Naive thymus-derived CD8-positive, alpha-beta T cell (primary cell): ENCODE data around the gene ECM1. TPM values are rescaled to one million over a fixed set of nuclear protein-coding genes. Genes with fewer than 3 reads are reported as not detected.

Experiments
- ATAC-seq, 2 donors: fragments of 150-1000 bp; cut with Tn5 transposase in 1 of 2; sonication (Bioruptor Pico), chemical (Tn5 transposase) in 1 of 2; 1 replicate in 1 of 2; 2 replicates in 1 of 2; pipeline ENCODE4 v1.10.0; 2021; ENCODE audit warnings: mild to moderate bottlenecking in 2 of 2, moderate library complexity in 2 of 2
- POLR2A ChIA-PET: fragments of 350-600 bp; sonication (Branson Sonifier 250); formaldehyde crosslinking; loops from one replicate; lab custom pipeline; 2021; ENCODE audit warnings: antibody characterized with exemption; lab: Charles Lee
- DNase-seq, 10 donors: peaks; one replicate each; pipeline versions ENCODE4 v3.0.0 to v3.0.0-alpha.2; 2020 to 2022
- H3K27ac Mint-ChIP-seq, 10 donors: one replicate each; pipeline ENCODE4 v1.8.0; 2020 to 2022; ENCODE audit warnings: mild to moderate bottlenecking in 10 of 10, mixed read lengths in 10 of 10, moderate library complexity in 4 of 10, inconsistent platforms in 1 of 10
- H3K27me3 Mint-ChIP-seq, 5 donors: one replicate each; pipeline ENCODE4 v1.8.0; 2021 to 2022; ENCODE audit warnings: mixed read lengths in 5 of 5
- H3K36me3 Mint-ChIP-seq, 3 donors: one replicate each; pipeline ENCODE4 v1.8.0; 2020 to 2022; ENCODE audit warnings: mixed read lengths in 3 of 3, mild to moderate bottlenecking in 2 of 3, inconsistent platforms in 1 of 3
- H3K4me1 Mint-ChIP-seq, 4 donors: one replicate each; pipeline ENCODE4 v1.8.0; 2021 to 2022; ENCODE audit warnings: mixed read lengths in 4 of 4
- H3K4me3 Mint-ChIP-seq, 10 donors: one replicate each; pipeline ENCODE4 v1.8.0; 2020 to 2022; ENCODE audit warnings: mild to moderate bottlenecking in 10 of 10, mixed read lengths in 10 of 10, moderate library complexity in 6 of 10, inconsistent platforms in 1 of 10
- H3K9me3 Mint-ChIP-seq, 9 donors: one replicate each; pipeline ENCODE4 v1.8.0; 2020 to 2022; ENCODE audit warnings: mixed read lengths in 9 of 9, mild to moderate bottlenecking in 3 of 9, inconsistent platforms in 1 of 9, moderate library complexity in 1 of 9
- polyA plus RNA-seq, 3 donors: library from polyadenylated mRNA; unstranded; fragments of 300-500 nt; fragmentation: Illumina TruSeq; gene quantifications; one replicate each; pipeline ENCODE4 v1.2.3, GENCODE V29; 2021
- total RNA-seq, 8 experiments: library from RNA in 2 of 8; stranded (reverse) in 2 of 8; gene quantifications; one replicate each; pipeline ENCODE4 v1.2.3 and lab custom pipeline; 2021 to 2026

ECM1 gene
- total and polyA plus RNA-seq, 5 experiments from 2014 or later = 0.17 to 1.6 (median 1.5) TPM; not detected in 2

DNA sequence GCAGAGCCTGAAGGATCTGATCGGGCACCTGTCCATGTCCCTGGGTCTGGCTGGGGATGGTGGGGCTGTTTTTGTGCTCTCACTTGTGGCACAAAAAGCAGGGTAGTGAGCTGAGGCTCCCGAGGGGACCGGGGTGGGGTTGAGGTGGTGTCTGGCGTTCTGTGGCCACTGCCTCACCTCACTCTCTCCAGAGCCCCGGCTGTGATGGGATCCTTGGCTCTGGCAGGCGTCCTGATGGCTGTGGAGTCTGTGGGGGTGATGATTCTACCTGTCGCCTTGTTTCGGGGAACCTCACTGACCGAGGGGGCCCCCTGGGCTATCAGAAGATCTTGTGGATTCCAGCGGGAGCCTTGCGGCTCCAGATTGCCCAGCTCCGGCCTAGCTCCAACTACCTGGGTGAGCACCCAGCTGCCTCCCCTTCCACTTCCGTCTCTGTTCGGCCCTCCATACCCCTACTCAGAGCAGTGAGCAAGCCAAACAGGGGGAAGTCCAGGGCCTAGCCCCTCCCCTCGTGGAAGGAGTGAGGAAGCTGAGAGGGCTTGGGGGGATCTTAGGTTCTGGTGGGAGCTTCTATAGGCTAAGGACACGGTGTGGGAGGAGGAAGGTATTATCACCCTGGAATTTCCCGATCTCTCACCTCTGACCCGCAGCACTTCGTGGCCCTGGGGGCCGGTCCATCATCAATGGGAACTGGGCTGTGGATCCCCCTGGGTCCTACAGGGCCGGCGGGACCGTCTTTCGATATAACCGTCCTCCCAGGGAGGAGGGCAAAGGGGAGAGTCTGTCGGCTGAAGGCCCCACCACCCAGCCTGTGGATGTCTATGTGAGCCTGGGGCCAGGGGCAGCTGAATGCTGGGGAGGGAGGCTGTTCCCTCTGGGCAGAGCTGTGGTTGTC is 48.3 kb downstream of the ECM1 start:
- no peak overlapping the region for H3K4me3 Mint-ChIP-seq
- H3K4me1 Mint-ChIP-seq = peaks cover 7 to 29% (median 25%) of the 10 kb centered on the region in 4 donors
- peak overlapping the region in 1 of 10 donors; percentile 47 for H3K27ac Mint-ChIP-seq
- peaks cover 0 to 1% (median 0%) of the 10 kb centered on the region in 5 donors for H3K27me3 Mint-ChIP-seq
- ATAC-seq (no peak), DNase-seq (peak in 1 of 10 donors; percentile 50)
- no peaks in the 10 kb centered on the region for H3K9me3 Mint-ChIP-seq
- POLR2A ChIA-PET = interaction anchor here (0.7 to 16.2 kb wide), 4 partner anchors 22 to 73 kb away, joined by 3 to 1195 read pairs (median 102); partner anchors contain the start of genes ENSA and MCL1
- no peaks in the 10 kb centered on the region for H3K36me3 Mint-ChIP-seq

DNA sequence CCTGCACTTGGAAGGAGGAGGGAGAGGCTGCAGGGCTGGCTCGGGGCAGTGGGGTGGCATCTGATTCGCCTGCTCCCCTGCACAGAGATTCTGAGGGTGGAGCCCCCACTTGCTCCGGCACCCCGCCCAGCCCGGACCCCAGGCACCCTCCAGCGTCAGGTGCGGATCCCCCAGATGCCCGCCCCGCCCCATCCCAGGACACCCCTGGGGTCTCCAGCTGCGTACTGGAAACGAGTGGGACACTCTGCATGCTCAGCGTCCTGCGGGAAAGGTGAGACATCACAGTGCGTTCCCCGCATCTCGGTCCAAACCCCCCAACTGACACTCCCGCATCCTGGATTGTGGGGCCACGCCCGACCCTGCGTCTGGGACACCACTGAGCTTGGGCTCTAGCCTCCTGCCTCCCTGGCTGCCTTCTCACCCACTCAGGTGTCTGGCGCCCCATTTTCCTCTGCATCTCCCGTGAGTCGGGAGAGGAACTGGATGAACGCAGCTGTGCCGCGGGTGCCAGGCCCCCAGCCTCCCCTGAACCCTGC is 49.2 kb downstream of the ECM1 start:
- POLR2A ChIA-PET = interaction anchor here (0.7 to 16.2 kb wide), 3 partner anchors 21 to 71 kb away, joined by 3 to 1195 read pairs (median 198); partner anchors contain the start of gene MCL1
- Mint-ChIP-seq H3K4me3 (no peak overlapping the region), H3K36me3 (no peaks in the 10 kb centered on the region), H3K9me3 (no peaks in the 10 kb centered on the region), H3K27me3 (peaks cover 0 to 1% (median 0%) of the 10 kb centered on the region in 5 donors), H3K4me1 (peaks cover 9 to 34% (median 22%) of the 10 kb centered on the region in 4 donors), H3K27ac (no peak overlapping the region)
- DNase-seq = peak in 1 of 10 donors; percentile 54
- ATAC-seq = no peak

DNA sequence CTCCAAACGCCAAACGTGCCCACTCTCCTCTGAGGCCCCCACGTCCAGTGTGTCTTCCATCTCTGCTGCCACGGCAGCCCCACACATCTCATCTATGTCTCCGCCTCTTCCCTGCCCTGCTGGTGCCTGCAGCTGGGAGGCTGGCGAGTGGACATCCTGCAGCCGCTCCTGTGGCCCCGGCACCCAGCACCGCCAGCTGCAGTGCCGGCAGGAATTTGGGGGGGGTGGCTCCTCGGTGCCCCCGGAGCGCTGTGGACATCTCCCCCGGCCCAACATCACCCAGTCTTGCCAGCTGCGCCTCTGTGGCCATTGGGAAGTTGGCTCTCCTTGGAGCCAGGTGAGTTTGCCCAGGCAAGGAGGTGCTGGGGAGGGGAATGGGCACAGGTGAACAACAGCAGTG is 49.9 kb downstream of the ECM1 start:
- H3K4me1 Mint-ChIP-seq = peaks cover 12 to 36% (median 22%) of the 10 kb centered on the region in 4 donors
- H3K27me3 Mint-ChIP-seq = no peaks in the 10 kb centered on the region
- no peaks in the 10 kb centered on the region for H3K9me3 Mint-ChIP-seq
- no peak overlapping the region for H3K27ac Mint-ChIP-seq
- no peak overlapping the region for H3K4me3 Mint-ChIP-seq
- no peaks in the 10 kb centered on the region for H3K36me3 Mint-ChIP-seq
- ATAC-seq (no peak), DNase-seq (peak in 1 of 10 donors; percentile 59)
- POLR2A ChIA-PET = interaction anchor here (5.9 to 16.2 kb wide), 3 partner anchors 9 to 59 kb away, joined by 28 to 1195 read pairs (median 198); partner anchors contain the start of genes ADAMTSL4 and MCL1

DNA sequence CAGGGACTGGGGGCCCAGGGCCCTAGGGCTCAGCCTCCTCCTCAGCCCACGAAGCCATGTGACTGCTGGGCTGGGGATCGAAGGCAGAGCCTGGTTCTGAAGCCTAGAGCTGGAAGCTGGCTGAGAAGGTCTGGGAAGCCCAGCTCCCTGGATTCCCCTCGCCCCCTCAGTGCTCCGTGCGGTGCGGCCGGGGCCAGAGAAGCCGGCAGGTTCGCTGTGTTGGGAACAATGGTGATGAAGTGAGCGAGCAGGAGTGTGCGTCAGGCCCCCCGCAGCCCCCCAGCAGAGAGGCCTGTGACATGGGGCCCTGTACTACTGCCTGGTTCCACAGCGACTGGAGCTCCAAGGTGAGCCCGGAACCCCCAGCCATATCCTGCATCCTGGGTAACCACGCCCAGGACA is 50.4 kb downstream of the ECM1 start:
- Mint-ChIP-seq H3K27ac (no peak overlapping the region), H3K4me1 (peaks cover 17 to 36% (median 27%) of the 10 kb centered on the region in 4 donors), H3K4me3 (peak overlapping the region in 1 of 10 donors; percentile 10), H3K27me3 (no peaks in the 10 kb centered on the region), H3K36me3 (no peaks in the 10 kb centered on the region), H3K9me3 (no peaks in the 10 kb centered on the region)
- DNase-seq (peak in 1 of 10 donors; percentile 52), ATAC-seq (no peak)
- POLR2A ChIA-PET = interaction anchor here (0.6 to 16.2 kb wide), 5 partner anchors 10 to 283 kb away, joined by 5 to 1195 read pairs (median 176); partner anchors contain the start of genes ADAMTSL4, ENSA and MCL1

DNA sequence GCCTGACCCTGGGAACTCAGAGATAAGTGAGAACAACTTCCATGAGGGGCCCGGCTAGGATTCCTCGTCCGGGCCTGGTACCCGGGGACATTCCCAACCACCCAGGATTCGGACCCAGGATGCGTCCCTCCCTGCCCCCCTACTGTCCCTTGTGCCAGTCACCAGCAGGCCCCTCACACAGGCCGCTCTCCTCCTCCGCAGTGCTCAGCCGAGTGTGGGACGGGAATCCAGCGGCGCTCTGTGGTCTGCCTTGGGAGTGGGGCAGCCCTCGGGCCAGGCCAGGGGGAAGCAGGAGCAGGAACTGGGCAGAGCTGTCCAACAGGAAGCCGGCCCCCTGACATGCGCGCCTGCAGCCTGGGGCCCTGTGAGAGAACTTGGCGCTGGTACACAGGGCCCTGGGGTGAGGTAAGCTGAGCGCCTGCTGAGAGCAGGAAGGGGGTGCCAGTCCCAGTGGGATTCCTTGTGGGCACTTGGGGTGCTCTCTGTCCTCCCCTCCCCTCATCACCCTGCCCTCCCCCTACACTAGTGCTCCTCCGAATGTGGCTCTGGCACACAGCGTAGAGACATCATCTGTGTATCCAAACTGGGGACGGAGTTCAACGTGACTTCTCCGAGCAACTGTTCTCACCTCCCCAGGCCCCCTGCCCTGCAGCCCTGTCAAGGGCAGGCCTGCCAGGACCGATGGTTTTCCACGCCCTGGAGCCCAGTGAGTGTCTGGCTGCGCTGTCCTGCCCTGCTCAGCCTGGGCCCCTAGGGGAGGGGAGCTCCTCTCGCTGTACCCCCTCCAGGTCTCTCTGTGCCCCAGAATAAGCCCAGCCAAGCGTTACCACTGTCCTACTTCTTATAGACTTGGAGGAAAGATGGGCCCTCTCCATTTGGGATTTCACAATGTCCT is 51.1 kb downstream of the ECM1 start:
- POLR2A ChIA-PET = interaction anchor here (0.6 to 16.2 kb wide), 8 partner anchors 10 to 282 kb away, joined by 3 to 1195 read pairs (median 18); partner anchors contain the start of genes ADAMTSL4, ENSA and MCL1
- Mint-ChIP-seq H3K9me3 (no peaks in the 10 kb centered on the region), H3K27ac (peak overlapping the region in 1 of 10 donors; percentile 13), H3K4me3 (peak overlapping the region in 1 of 10 donors; percentile 10), H3K27me3 (no peaks in the 10 kb centered on the region), H3K4me1 (peaks cover 21 to 43% (median 34%) of the 10 kb centered on the region in 4 donors), H3K36me3 (no peaks in the 10 kb centered on the region)
- ATAC-seq = no peak
- peak in 1 of 10 donors; percentile 46 for DNase-seq

DNA sequence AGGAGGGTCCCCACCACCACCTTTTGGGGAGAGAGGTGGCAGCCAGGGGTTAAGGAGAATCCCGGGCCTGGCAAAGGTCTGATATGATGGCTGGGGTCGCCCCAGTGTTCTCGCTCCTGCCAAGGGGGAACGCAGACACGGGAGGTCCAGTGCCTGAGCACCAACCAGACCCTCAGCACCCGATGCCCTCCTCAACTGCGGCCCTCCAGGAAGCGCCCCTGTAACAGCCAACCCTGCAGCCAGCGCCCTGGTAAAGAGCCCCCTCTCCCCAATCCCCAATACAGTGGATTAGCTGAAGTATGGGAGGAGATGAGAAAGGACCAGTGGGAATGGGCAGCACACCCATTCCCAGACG is 51.7 kb downstream of the ECM1 start:
- DNase-seq (peak in 1 of 10 donors; percentile 59), ATAC-seq (no peak)
- Mint-ChIP-seq H3K36me3 (no peaks in the 10 kb centered on the region), H3K9me3 (no peaks in the 10 kb centered on the region), H3K4me1 (peaks cover 23 to 47% (median 39%) of the 10 kb centered on the region in 4 donors), H3K4me3 (peak overlapping the region in 2 of 10 donors; percentile 94 to 95), H3K27me3 (no peaks in the 10 kb centered on the region), H3K27ac (peak overlapping the region in 7 of 10 donors; percentile 97 to 100 (median 99))
- POLR2A ChIA-PET = interaction anchor here (0.6 to 16.2 kb wide), 8 partner anchors 11 to 190 kb away, joined by 3 to 1195 read pairs (median 18); partner anchors contain the start of genes ADAMTSL4, ENSA and MCL1

DNA sequence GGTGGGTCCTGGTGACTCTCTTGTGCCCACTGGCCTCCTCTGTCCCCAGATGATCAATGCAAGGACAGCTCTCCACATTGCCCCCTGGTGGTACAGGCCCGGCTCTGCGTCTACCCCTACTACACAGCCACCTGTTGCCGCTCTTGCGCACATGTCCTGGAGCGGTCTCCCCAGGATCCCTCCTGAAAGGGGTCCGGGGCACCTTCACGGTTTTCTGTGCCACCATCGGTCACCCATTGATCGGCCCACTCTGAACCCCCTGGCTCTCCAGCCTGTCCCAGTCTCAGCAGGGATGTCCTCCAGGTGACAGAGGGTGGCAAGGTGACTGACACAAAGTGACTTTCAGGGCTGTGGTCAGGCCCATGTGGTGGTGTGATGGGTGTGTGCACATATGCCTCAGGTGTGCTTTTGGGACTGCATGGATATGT is 52.1 kb downstream of the ECM1 start:
- peaks cover 25 to 51% (median 43%) of the 10 kb centered on the region in 4 donors for H3K4me1 Mint-ChIP-seq
- no peaks in the 10 kb centered on the region for H3K27me3 Mint-ChIP-seq
- H3K27ac Mint-ChIP-seq = peak overlapping the region; percentile 92 to 100 (median 98)
- H3K36me3 Mint-ChIP-seq = no peaks in the 10 kb centered on the region
- H3K9me3 Mint-ChIP-seq = no peaks in the 10 kb centered on the region
- POLR2A ChIA-PET = interaction anchor here (0.6 to 16.2 kb wide), 12 partner anchors 11 to 447 kb away, joined by 3 to 1195 read pairs (median 5); partner anchors contain the start of genes ADAMTSL4, ENSA, MCL1 and MINDY1
- ATAC-seq = peak in 1 of 2 donors; percentile 8
- peak; percentile 54 to 86 (median 70) for DNase-seq
- peak overlapping the region; percentile 92 to 100 (median 96) for H3K4me3 Mint-ChIP-seq

DNA sequence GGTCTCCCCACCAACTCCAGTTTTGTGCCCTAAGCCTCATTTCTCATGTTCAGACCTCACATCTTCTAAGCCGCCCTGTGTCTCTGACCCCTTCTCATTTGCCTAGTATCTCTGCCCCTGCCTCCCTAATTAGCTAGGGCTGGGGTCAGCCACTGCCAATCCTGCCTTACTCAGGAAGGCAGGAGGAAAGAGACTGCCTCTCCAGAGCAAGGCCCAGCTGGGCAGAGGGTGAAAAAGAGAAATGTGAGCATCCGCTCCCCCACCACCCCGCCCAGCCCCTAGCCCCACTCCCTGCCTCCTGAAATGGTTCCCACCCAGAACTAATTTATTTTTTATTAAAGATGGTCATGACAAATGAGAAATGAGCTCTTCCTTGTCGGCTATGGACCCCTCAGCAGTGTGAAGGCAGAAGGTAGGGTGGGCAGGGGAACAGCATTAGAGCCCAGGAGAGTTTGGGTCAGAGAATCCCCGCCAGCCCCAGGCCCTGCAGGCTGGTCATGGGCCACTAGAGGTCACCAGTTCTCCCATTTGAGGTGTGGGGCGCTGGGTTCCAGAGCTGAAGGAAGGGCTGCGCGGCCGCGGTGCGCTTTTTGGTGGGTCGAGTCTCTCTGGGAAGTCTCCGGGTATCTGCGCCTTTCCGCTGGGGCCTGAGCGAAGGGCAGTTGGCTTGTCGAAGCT is 52.8 kb downstream of the ECM1 start:
- Mint-ChIP-seq H3K27ac (peak overlapping the region; percentile 97 to 100 (median 99)), H3K4me3 (peak overlapping the region; percentile 92 to 100 (median 96)), H3K9me3 (no peaks in the 10 kb centered on the region), H3K27me3 (no peaks in the 10 kb centered on the region), H3K36me3 (no peaks in the 10 kb centered on the region), H3K4me1 (peaks cover 25 to 52% (median 45%) of the 10 kb centered on the region in 4 donors)
- ATAC-seq (peak; percentile 32), DNase-seq (peak; percentile 58 to 89 (median 77))
- POLR2A ChIA-PET = interaction anchor here (0.6 to 16.2 kb wide), 21 partner anchors 12 to 597 kb away, joined by 3 to 1195 read pairs (median 5); partner anchors contain the start of genes ADAMTSL4, ENSA, GOLPH3L and MCL1

DNA sequence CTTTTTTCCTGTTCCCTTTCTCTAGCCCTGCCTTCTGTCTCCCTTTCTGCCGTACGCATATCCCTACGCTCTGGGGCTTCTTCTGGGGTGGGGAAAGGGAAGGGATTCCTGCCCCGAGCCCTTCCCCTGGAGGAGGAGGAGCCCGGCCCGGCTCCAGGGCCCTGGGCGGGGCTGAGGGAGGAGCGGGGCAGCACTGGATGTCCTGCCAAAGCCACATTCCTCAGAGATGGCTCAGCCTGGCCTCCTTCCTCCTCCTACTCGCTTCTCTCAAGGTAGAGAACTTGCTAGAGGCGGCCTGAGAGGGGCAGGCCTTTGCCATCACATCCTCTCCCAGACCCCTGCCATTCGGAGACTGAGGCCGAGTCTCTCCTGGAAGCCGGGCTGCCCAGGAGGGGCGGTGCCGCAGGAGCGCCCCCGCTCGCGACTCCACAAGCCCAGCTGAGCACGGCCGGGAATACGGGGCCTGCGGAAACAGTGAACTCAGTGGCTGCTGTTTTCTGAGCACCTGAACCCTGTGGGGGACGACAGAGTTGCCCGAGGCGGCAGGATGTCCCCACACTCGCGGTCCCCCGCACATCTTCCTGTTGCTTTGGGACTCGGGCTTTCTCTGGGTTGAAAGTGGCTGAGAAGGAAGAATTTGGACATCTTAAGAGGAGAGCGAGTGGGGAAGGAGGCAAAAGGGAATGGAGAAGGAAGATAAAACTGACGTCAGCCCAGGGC is 53.5 kb downstream of the ECM1 start:
- H3K27ac Mint-ChIP-seq = peak overlapping the region; percentile 97 to 100 (median 99)
- ATAC-seq (peak; percentile 33 to 42), DNase-seq (peak; percentile 37 to 79 (median 64))
- no peaks in the 10 kb centered on the region for H3K9me3 Mint-ChIP-seq
- no peaks in the 10 kb centered on the region for H3K27me3 Mint-ChIP-seq
- H3K4me1 Mint-ChIP-seq = peaks cover 27 to 56% (median 52%) of the 10 kb centered on the region in 4 donors
- H3K4me3 Mint-ChIP-seq = peak overlapping the region; percentile 92 to 100 (median 96)
- no peaks in the 10 kb centered on the region for H3K36me3 Mint-ChIP-seq
- POLR2A ChIA-PET = interaction anchor here (0.5 to 16.2 kb wide), 23 partner anchors 13 to 1247 kb away, joined by 3 to 1195 read pairs (median 5); partner anchors contain the start of genes ADAMTSL4, ENSA, GOLPH3L and MCL1

DNA sequence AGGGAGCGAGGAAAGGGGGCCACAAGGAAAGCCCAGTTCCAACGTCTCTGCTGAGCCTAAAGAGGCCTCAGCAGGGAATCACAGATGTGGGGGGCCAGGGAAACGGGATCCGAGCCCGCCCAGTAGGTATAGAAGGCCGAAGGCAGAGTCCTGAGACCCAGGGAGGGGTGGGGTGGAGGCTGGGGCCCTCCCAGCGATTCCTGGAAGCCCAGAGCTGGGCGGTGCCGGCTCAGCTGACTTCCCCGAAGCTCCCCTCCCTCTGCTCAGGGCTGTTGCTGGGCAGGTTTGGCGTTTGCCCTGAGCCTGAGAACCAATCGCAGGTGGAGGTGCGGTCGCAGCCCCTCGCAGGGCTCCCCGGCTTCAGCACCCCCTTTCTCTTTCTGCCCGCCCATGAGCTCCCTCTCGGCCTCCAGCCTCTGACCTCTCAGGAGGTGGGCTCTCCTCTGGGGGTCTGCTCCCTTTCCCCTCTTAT is 54.1 kb downstream of the ECM1 start:
- no peaks in the 10 kb centered on the region for H3K36me3 Mint-ChIP-seq
- peak overlapping the region; percentile 92 to 100 (median 96) for H3K4me3 Mint-ChIP-seq
- H3K27ac Mint-ChIP-seq = peak overlapping the region; percentile 97 to 100 (median 99)

More for the DNA sequence above, 54.1 kb downstream of the ECM1 start:
- H3K9me3 Mint-ChIP-seq = no peaks in the 10 kb centered on the region
- ATAC-seq = peak; percentile 24 to 48
- peak; percentile 71 to 87 (median 82) for DNase-seq
- no peaks in the 10 kb centered on the region for H3K27me3 Mint-ChIP-seq
- H3K4me1 Mint-ChIP-seq = peaks cover 28 to 62% (median 58%) of the 10 kb centered on the region in 4 donors
- POLR2A ChIA-PET = interaction anchor here (0.5 to 16.2 kb wide), 13 partner anchors 13 to 1246 kb away, joined by 3 to 1195 read pairs (median 10); partner anchors contain the start of genes ADAMTSL4, ENSA, GOLPH3L and MCL1
